ENCODE measurements around the gene ZNF48. TPM values are rescaled to one million over a fixed set of nuclear protein-coding genes. Genes with fewer than 3 reads are reported as not detected.

ZNF48 gene
- total RNA-seq, 2 experiments from 2014 or later, result 17.3 to 18.8 TPM

DNA sequence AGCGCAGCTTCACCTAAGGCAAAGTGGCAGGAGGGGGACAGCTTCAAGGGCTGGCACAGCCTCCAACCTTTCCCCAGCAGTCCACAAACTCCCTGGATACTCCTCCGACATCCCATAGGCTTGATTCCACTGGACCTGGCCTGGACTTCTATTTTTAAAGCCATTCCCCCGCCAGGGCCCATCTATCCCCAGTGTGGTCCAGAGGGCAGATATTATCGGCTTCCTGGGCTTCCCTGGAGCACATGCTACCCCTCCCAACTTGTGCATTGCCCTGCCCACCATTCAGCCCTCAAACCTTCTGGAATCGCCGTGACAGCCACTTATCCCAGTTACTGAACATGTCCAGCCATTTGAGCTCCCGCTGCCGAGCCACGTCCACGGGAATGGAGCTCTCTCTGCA is 30.0 kb upstream of the ZNF48 start:
- no TSS peak for BruUV-seq (replicated peaks)
- H3K9me3 ChIP-seq (ENCODE audit: low read length), result no peaks in the 10 kb centered on the region
- H3K4me3 ChIP-seq (ENCODE audit: low read depth, low read length, poor library complexity, severe bottlenecking), result no peak overlapping the region
- peaks cover 85% of the 10 kb centered on the region for H3K36me3 ChIP-seq (ENCODE audit: insufficient read depth, low read length)
- H3K27ac ChIP-seq (ENCODE audit: low read depth, low read length, poor library complexity, severe bottlenecking), result no peak overlapping the region
- TF ChIP-seq EZH2phosphoT487 (IDR thresholded peaks at IDR 0.05; ENCODE audit: borderline replicate concordance, low read depth, low read length), result no peak
- TF ChIP-seq, protein P1, sequence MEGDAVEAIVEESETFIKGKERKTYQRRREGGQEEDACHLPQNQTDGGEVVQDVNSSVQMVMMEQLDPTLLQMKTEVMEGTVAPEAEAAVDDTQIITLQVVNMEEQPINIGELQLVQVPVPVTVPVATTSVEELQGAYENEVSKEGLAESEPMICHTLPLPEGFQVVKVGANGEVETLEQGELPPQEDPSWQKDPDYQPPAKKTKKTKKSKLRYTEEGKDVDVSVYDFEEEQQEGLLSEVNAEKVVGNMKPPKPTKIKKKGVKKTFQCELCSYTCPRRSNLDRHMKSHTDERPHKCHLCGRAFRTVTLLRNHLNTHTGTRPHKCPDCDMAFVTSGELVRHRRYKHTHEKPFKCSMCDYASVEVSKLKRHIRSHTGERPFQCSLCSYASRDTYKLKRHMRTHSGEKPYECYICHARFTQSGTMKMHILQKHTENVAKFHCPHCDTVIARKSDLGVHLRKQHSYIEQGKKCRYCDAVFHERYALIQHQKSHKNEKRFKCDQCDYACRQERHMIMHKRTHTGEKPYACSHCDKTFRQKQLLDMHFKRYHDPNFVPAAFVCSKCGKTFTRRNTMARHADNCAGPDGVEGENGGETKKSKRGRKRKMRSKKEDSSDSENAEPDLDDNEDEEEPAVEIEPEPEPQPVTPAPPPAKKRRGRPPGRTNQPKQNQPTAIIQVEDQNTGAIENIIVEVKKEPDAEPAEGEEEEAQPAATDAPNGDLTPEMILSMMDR (conservative IDR thresholded peaks at IDR 0.05; ENCODE audit: low read length), result no peak
- intact Hi-C loops (cut with micrococcal nuclease; ENCODE audit: unreplicated experiment), result no loop called here
- H3K9me2 ChIP-seq (ENCODE audit: insufficient read depth, low read length), result no peaks in the 10 kb centered on the region
- H2AFZ ChIP-seq (ENCODE audit: low read length), result no peak overlapping the region
- ChIA-PET CTCF (ENCODE audit: unreplicated experiment) (no interaction called here), POLR2A (interaction anchor here (2.1 kb wide), 1 partner anchor 11 kb away, joined by 7 read pairs; the partner anchor contains the start of gene CD2BP2)
- no peak for DNase-seq (ENCODE audit: low spot score)
- H3K4me2 ChIP-seq (ENCODE audit: low read length), result no peak overlapping the region
- H3K79me2 ChIP-seq (ENCODE audit: insufficient read depth, low read depth, low read length), result peaks cover 80% of the 10 kb centered on the region
- peaks cover 24% of the 10 kb centered on the region for H3K4me1 ChIP-seq (ENCODE audit: insufficient read depth, low read length, poor library complexity, severe bottlenecking)
- peaks cover 20% of the 10 kb centered on the region for H4K20me1 ChIP-seq (ENCODE audit: insufficient read depth, low read length)

DNA sequence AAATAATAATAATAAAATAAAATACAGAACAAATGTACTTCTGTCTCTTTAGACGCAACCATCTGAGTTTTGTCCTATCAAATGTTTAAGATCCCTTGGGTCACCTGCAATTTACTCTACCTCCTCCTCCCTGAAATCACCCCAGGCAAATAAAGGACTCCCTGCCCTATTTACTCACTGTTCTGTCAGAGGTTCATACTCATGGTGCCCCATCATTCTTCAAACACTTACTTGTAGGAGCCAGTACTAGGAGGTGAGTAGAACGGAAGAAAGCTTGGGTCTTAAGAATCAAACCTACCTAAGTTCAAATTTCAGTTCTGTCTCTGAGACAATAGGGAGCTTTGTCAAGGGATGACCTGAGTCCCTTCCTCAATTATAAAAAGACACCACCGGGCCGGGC is 28.7 kb upstream of the ZNF48 start:
- H3K4me1 ChIP-seq (ENCODE audit: insufficient read depth, low read length, poor library complexity, severe bottlenecking), result peaks cover 29% of the 10 kb centered on the region
- TF ChIP-seq, protein P1 (conservative IDR thresholded peaks at IDR 0.05; ENCODE audit: low read length), result no peak
- no peak for TF ChIP-seq EZH2phosphoT487 (IDR thresholded peaks at IDR 0.05; ENCODE audit: borderline replicate concordance, low read depth, low read length)
- CTCF ChIA-PET (ENCODE audit: unreplicated experiment), result no interaction called here
- peaks cover 73% of the 10 kb centered on the region for H3K36me3 ChIP-seq (ENCODE audit: insufficient read depth, low read length)
- peaks cover 75% of the 10 kb centered on the region for H3K79me2 ChIP-seq (ENCODE audit: insufficient read depth, low read depth, low read length)
- H3K4me3 ChIP-seq (ENCODE audit: low read depth, low read length, poor library complexity, severe bottlenecking), result peak overlapping the region; percentile 99
- intact Hi-C loops (cut with micrococcal nuclease; ENCODE audit: unreplicated experiment), result no loop called here
- no TSS peak for BruUV-seq (replicated peaks)
- H3K9me2 ChIP-seq (ENCODE audit: insufficient read depth, low read length), result no peaks in the 10 kb centered on the region
- POLR2A ChIA-PET, result interaction anchor here (0.5 to 2.1 kb wide), 3 partner anchors 12 to 226 kb away, joined by 4 to 12 read pairs (median 7); partner anchors contain the start of gene CD2BP2
- peaks cover 20% of the 10 kb centered on the region for H4K20me1 ChIP-seq (ENCODE audit: insufficient read depth, low read length)
- H2AFZ ChIP-seq (ENCODE audit: low read length), result no peak overlapping the region
- peak overlapping the region; percentile 97 for H3K4me2 ChIP-seq (ENCODE audit: low read length)
- no peak for DNase-seq (ENCODE audit: low spot score)
- no peak overlapping the region for H3K27ac ChIP-seq (ENCODE audit: low read depth, low read length, poor library complexity, severe bottlenecking)
- H3K9me3 ChIP-seq (ENCODE audit: low read length), result no peaks in the 10 kb centered on the region

DNA sequence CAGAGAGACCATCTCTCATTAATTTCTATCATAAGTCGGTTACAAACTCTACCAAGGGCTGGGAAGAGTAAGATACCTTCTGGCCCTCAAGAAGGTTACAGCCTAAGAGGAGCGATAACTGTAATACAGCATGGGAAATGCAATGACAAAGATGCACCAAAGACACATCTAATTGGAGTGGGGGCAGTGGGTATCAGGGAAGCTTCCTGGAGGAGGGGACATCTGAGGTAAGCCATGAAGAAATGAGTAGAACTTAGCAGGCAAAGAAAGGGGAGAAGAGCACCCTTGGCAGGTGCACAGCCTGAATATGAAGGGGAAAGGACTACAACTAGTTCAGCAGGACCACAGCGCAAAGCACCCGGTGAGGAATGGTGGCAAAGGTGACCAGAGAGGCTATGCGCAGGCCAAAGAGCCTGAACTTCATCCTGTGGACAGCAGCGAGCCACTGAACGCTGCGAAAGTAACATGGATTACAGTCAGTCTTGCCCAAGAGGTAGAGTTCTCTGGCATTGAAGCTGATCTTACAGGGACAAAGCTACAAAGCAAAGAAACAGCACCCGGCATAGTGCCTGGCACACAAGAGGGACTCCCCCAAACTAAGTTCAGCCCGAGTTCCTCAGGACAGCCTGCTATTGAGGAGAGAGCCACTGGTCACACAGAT is 27.7 kb upstream of the ZNF48 start:
- H3K4me1 ChIP-seq (ENCODE audit: insufficient read depth, low read length, poor library complexity, severe bottlenecking), result peaks cover 38% of the 10 kb centered on the region
- no peaks in the 10 kb centered on the region for H3K9me3 ChIP-seq (ENCODE audit: low read length)
- BruUV-seq (replicated peaks), result no TSS peak
- peaks cover 71% of the 10 kb centered on the region for H3K79me2 ChIP-seq (ENCODE audit: insufficient read depth, low read depth, low read length)
- no peak for TF ChIP-seq EZH2phosphoT487 (IDR thresholded peaks at IDR 0.05; ENCODE audit: borderline replicate concordance, low read depth, low read length)
- TF ChIP-seq, protein P1 (conservative IDR thresholded peaks at IDR 0.05; ENCODE audit: low read length), result no peak
- ChIA-PET POLR2A (interaction anchor here (0.6 to 2.1 kb wide), 2 partner anchors 13 to 225 kb away, joined by 7 to 12 read pairs; partner anchors contain the start of gene CD2BP2), CTCF (ENCODE audit: unreplicated experiment) (no interaction called here)
- intact Hi-C loops (cut with micrococcal nuclease; ENCODE audit: unreplicated experiment), result no loop called here
- H3K4me2 ChIP-seq (ENCODE audit: low read length), result peak overlapping the region; percentile 97
- no peak overlapping the region for H2AFZ ChIP-seq (ENCODE audit: low read length)
- H4K20me1 ChIP-seq (ENCODE audit: insufficient read depth, low read length), result peaks cover 20% of the 10 kb centered on the region
- peak overlapping the region; percentile 26 for H3K27ac ChIP-seq (ENCODE audit: low read depth, low read length, poor library complexity, severe bottlenecking)
- DNase-seq (ENCODE audit: low spot score), result no peak
- no peaks in the 10 kb centered on the region for H3K9me2 ChIP-seq (ENCODE audit: insufficient read depth, low read length)
- H3K36me3 ChIP-seq (ENCODE audit: insufficient read depth, low read length), result peaks cover 66% of the 10 kb centered on the region
- peak overlapping the region; percentile 99 for H3K4me3 ChIP-seq (ENCODE audit: low read depth, low read length, poor library complexity, severe bottlenecking)

All from OCI-LY7 (cell line).